SIG-M5 treated with dmso at 0.1 percent for 504 hours (cell line): ENCODE measurements around the gene PPP2R5B.
"Not testable (repeated sequence)": the region's sequence is repeated elsewhere in the genome, so short reads cannot be mapped to it uniquely, and the experiment has no call there.

Experiments
- DNase-seq: peaks from one replicate; lab custom pipeline; 2025; ENCODE audit not compliant: unreplicated experiment; lab: John Stamatoyannopoulos, UW

Gene PPP2R5B

GRCh38 chr11:64974124-64974523, 49.6 kb downstream of the PPP2R5B start:
- no peak for DNase-seq

DNA sequence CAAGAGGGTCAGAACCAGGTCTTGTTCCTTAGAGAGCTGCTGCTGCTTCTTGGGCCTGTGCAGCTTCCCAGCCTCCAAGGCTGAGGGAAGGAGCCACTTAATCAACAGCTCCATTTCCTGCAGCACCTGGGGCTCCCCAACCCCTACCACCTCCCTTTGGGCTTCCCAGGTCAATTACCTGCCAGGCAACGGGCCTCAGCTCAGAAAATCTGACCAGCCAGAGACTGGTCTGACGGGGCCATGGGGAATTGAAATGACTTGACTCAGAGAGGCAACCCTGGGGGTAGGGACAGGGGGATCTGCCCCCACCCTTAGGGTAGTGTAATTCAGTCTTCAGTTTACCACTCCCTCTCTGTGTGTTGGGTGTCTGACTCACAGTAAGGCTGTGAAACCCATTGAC, 52.2 kb downstream of the PPP2R5B start:
- no peak for DNase-seq

GRCh38 chr11:64983339-64983738, 58.9 kb downstream of the PPP2R5B start:
- not testable (repeated sequence) for DNase-seq
